ENCODE results near the gene CNTNAP4.

CNTNAP4 gene

DNA sequence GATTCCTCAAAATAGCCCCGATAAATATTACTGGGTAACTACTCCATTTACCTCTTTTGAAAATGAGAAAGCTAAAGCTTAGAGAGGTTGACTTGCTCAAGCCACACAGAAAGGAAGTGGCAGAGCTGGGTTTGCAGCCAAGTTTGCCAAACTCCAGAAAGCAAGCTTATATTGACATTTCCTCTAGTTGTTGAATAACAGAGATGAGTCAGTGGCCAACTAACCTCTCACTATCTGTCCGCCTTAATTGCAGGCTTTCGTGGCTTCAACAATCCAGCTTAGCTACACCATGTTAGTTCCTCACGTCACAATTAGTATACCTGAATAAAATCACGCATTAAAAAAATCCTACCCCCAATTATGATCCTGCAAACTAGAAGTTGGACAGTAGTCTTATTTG, 151.7 kb downstream of the CNTNAP4 start:
- H3K36me3 ChIP-seq: no peaks in the 10 kb centered on the region
- no peak overlapping the region for H3K4me3 ChIP-seq (ENCODE audit: low read depth, low read length)
- H3K27me3 ChIP-seq: no peaks in the 10 kb centered on the region
- H3K9me3 ChIP-seq: no peaks in the 10 kb centered on the region
- no peak for DNase-seq
- H3K4me1 ChIP-seq: no peaks in the 10 kb centered on the region
- TF ChIP-seq, protein P1, sequence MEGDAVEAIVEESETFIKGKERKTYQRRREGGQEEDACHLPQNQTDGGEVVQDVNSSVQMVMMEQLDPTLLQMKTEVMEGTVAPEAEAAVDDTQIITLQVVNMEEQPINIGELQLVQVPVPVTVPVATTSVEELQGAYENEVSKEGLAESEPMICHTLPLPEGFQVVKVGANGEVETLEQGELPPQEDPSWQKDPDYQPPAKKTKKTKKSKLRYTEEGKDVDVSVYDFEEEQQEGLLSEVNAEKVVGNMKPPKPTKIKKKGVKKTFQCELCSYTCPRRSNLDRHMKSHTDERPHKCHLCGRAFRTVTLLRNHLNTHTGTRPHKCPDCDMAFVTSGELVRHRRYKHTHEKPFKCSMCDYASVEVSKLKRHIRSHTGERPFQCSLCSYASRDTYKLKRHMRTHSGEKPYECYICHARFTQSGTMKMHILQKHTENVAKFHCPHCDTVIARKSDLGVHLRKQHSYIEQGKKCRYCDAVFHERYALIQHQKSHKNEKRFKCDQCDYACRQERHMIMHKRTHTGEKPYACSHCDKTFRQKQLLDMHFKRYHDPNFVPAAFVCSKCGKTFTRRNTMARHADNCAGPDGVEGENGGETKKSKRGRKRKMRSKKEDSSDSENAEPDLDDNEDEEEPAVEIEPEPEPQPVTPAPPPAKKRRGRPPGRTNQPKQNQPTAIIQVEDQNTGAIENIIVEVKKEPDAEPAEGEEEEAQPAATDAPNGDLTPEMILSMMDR (IDR thresholded peaks at IDR 0.05; ENCODE audit: low read depth, low read length): no peak

DNA sequence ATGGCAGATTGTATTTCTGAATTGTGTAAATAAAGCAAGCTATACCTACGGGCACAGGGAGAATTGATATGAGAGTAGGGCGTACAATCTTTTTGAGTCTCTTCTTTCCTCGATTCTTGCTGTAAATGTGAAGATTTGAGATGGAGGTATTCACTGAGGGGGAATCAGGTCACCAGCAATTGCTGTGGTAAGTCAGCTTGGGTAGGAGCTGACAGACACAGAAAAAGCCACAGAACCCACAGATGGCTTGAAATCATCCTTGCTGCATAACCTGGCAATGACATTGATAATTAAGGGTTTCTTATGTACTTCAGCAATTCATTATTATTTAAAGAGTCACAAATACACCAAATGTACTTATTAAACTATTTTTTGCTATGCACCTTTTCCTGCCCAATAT, 164.2 kb downstream of the CNTNAP4 start:
- H3K36me3 ChIP-seq: no peaks in the 10 kb centered on the region
- H3K4me3 ChIP-seq (ENCODE audit: low read depth, low read length): no peak overlapping the region
- no peaks in the 10 kb centered on the region for H3K9me3 ChIP-seq
- no peaks in the 10 kb centered on the region for H3K4me1 ChIP-seq
- no peak for DNase-seq
- no peaks in the 10 kb centered on the region; the same call in 1 of the 2 replicates for H3K27me3 ChIP-seq
- TF ChIP-seq, protein P1 (IDR thresholded peaks at IDR 0.05; ENCODE audit: low read depth, low read length): no peak

DNA sequence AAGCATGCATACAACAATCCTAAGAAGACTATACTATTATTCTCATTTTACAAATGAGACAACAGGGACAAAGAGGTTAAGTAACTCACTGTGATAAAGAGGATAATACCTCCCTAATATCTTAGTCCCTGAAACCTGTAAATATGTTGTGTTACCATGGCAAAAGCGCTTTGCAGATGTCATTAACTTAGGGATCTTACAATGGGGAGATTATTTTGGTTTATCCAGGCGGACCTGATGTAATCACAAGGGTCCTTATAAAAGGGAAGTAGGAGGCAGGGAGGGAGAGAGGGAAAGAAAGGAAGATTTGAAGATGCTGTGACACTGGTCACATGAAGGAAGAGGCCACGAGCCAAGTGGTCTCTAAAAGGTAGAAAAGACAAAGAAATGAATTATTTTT, 164.7 kb downstream of the CNTNAP4 start:
- no peaks in the 10 kb centered on the region for H3K4me1 ChIP-seq
- TF ChIP-seq, protein P1 (IDR thresholded peaks at IDR 0.05; ENCODE audit: low read depth, low read length): no peak
- no peak for DNase-seq
- no peaks in the 10 kb centered on the region; the same call in 1 of the 2 replicates for H3K27me3 ChIP-seq
- H3K4me3 ChIP-seq (ENCODE audit: low read depth, low read length): no peak overlapping the region
- H3K9me3 ChIP-seq: no peaks in the 10 kb centered on the region
- H3K36me3 ChIP-seq: no peaks in the 10 kb centered on the region

DNA sequence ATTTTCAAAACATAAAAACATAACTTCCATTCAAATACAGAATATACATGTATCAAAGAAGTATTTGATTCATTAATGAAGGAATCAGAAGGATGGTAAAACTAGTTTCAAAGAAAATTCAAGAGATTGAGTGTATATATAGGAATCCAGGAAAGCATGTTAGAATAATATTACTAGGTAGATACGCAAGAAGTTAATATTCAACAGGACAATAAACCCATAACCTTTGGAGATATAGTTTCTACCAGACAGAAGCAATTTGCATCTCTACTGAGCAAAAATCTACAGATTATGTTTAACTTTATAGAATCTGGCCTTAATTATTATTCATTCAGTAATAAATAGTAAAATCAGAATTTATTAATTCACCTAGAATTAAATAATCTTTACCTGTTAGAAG, 166.8 kb downstream of the CNTNAP4 start:
- H3K4me3 ChIP-seq (ENCODE audit: low read depth, low read length): no peak overlapping the region
- TF ChIP-seq, protein P1 (IDR thresholded peaks at IDR 0.05; ENCODE audit: low read depth, low read length): no peak
- DNase-seq: no peak
- H3K4me1 ChIP-seq: no peaks in the 10 kb centered on the region
- H3K36me3 ChIP-seq: no peaks in the 10 kb centered on the region
- H3K9me3 ChIP-seq: no peaks in the 10 kb centered on the region
- H3K27me3 ChIP-seq: no peaks in the 10 kb centered on the region; the same call in 1 of the 2 replicates

DNA sequence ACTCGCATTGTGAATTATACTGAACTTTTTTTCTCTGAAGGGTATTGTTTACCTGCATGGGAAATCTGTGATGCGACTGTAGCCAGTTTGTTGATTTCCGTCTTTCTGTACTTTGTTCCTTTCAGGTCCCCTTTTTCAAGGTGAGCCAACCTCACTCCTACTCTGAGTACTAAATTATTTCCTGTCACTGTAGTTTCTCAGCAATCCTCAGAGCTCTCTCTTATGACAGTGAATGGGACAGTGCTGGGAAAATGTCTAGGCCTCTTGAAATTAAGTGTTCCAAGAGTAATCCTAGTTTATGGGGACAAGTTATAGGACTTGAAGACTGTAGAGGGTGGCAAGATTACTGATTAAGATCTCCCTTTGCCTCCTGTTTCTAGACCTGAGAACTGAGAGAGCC, 167.6 kb downstream of the CNTNAP4 start:
- no peaks in the 10 kb centered on the region for H3K4me1 ChIP-seq
- no peaks in the 10 kb centered on the region for H3K9me3 ChIP-seq
- TF ChIP-seq, protein P1 (IDR thresholded peaks at IDR 0.05; ENCODE audit: low read depth, low read length): no peak
- no peaks in the 10 kb centered on the region; the same call in 1 of the 2 replicates for H3K27me3 ChIP-seq
- no peak overlapping the region for H3K4me3 ChIP-seq (ENCODE audit: low read depth, low read length)
- DNase-seq: no peak
- no peaks in the 10 kb centered on the region for H3K36me3 ChIP-seq

DNA sequence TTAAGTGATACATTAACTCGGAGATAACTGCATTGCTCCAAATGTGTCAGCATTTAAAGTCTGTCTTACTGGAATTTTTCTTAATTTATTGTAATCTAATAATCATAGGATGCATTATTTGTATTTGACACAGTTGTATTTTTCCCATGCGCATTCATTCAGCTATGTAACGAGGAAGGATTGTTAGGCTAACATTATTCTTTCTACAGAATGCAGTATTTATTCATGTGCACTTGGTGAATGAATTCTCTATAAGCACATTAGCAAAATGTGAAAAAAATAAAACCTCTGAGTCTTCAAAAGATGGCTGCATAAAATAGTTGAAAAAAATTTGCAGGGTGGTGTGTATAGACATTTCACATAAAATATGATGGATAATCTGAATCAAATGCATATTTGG, 168.6 kb downstream of the CNTNAP4 start:
- TF ChIP-seq, protein P1 (IDR thresholded peaks at IDR 0.05; ENCODE audit: low read depth, low read length): no peak
- no peak for DNase-seq
- H3K27me3 ChIP-seq: no peaks in the 10 kb centered on the region; the same call in 1 of the 2 replicates
- H3K9me3 ChIP-seq: no peaks in the 10 kb centered on the region
- no peak overlapping the region for H3K4me3 ChIP-seq (ENCODE audit: low read depth, low read length)
- no peaks in the 10 kb centered on the region for H3K4me1 ChIP-seq
- no peaks in the 10 kb centered on the region for H3K36me3 ChIP-seq
